HG02678 (cell line): ENCODE measurements around the gene SYNRG.
A peak's percentile ranks its signal among the peaks of the same experiment; 100 is the strongest.
"Not testable (repeated sequence)": the region's sequence is repeated elsewhere in the genome, so short reads cannot be mapped to it uniquely, and the experiment has no call there.

Experiments used
- ATAC-seq: cut with Tn5 transposase; IDR thresholded peaks from one replicate; pipeline ENCODE4 v1.9.1; 2021; ENCODE audit warnings: mild to moderate bottlenecking, moderate library complexity; ENCODE audit not compliant: unreplicated experiment

Gene SYNRG

GRCh38 chr17:37609170-37610040, at the start of gene SYNRG:
Gene SYNRG (minus strand): TSS chr17:37609418. CDS start chr17:37609355, 63 bp downstream.
- ATAC-seq = peak; percentile 90

- ATAC-seq = no peak
Measured at GRCh38 chr17:37657202-37657601, 48.0 kb upstream of the SYNRG start.

GRCh38 chr17:37651849-37652248, 42.6 kb upstream of the SYNRG start:
- ATAC-seq = no peak

- no peak for ATAC-seq
Measured at GRCh38 chr17:37650419-37651003, 41.3 kb upstream of the SYNRG start.

GRCh38 chr17:37648555-37648954, 39.3 kb upstream of the SYNRG start:
- ATAC-seq = no peak

GRCh38 chr17:37647856-37648255, 38.6 kb upstream of the SYNRG start:
- ATAC-seq = no peak

- ATAC-seq = no peak
Measured at GRCh38 chr17:37643869-37644268, 34.7 kb upstream of the SYNRG start.

- ATAC-seq = peak; percentile 92
Measured at GRCh38 chr17:37643118-37643766, 34.0 kb upstream of the SYNRG start, which contains the start of gene DDX52. Gene DDX52 (minus strand): TSS chr17:37643446. CDS start chr17:37643420, 26 bp downstream.

- no peak for ATAC-seq
Measured at GRCh38 chr17:37642681-37643080, 33.5 kb upstream of the SYNRG start.

GRCh38 chr17:37640015-37640414, 30.8 kb upstream of the SYNRG start:
- ATAC-seq = no peak

GRCh38 chr17:37637956-37638355, 28.7 kb upstream of the SYNRG start:
- ATAC-seq = no peak

GRCh38 chr17:37616430-37616829, 7.2 kb upstream of the SYNRG start:
- ATAC-seq = not testable (repeated sequence)

- ATAC-seq = no peak
Measured at GRCh38 chr17:37614823-37615222, 5.6 kb upstream of the SYNRG start.

GRCh38 chr17:37614391-37614790, 5.2 kb upstream of the SYNRG start:
- ATAC-seq = no peak

GRCh38 chr17:37610971-37611370, 1.8 kb upstream of the SYNRG start:
- ATAC-seq = no peak

- not testable (repeated sequence) for ATAC-seq
Measured at GRCh38 chr17:37610041-37610420, 813 bp upstream of the SYNRG start.

- peak; percentile 13 for ATAC-seq
Measured at GRCh38 chr17:37608351-37609169, 658 bp downstream of the SYNRG start.

GRCh38 chr17:37607637-37608331, 1.4 kb downstream of the SYNRG start:
- ATAC-seq = no peak

- ATAC-seq = no peak
Measured at GRCh38 chr17:37605813-37606505, 3.3 kb downstream of the SYNRG start.

GRCh38 chr17:37605081-37605480, 4.1 kb downstream of the SYNRG start:
- no peak for ATAC-seq
